Hematopoietic multipotent progenitor cell treated with erythropoietin and hydrocortisone succinate and interleukin-3 and kit ligand, for 4 days (in vitro differentiated cells): ENCODE measurements around the gene THSD7A.

ENCODE experiments used
- DNase-seq: peaks from one replicate; pipeline ENCODE4 v3.0.0-alpha.2; 2015

Gene THSD7A

GRCh38 chr7:11702938-11703337, 129.1 kb downstream of the THSD7A start:
- no peak for DNase-seq

- no peak for DNase-seq
Observed at GRCh38 chr7:11701829-11702560, 130.0 kb downstream of the THSD7A start.

GRCh38 chr7:11699666-11700065, 132.3 kb downstream of the THSD7A start:
- DNase-seq = no peak

GRCh38 chr7:11698384-11698871, 133.6 kb downstream of the THSD7A start:
- DNase-seq = no peak

GRCh38 chr7:11690395-11690794, 141.6 kb downstream of the THSD7A start:
- no peak for DNase-seq

GRCh38 chr7:11689096-11689495, 142.9 kb downstream of the THSD7A start:
- peak; percentile 2 for DNase-seq

GRCh38 chr7:11681461-11681860, 150.5 kb downstream of the THSD7A start:
- DNase-seq = no peak

- no peak for DNase-seq
Observed at GRCh38 chr7:11675163-11675562, 156.8 kb downstream of the THSD7A start.

GRCh38 chr7:11668727-11669126, 163.3 kb downstream of the THSD7A start:
- no peak for DNase-seq

- DNase-seq = no peak
Observed at GRCh38 chr7:11667810-11668185, 164.2 kb downstream of the THSD7A start.

GRCh38 chr7:11667071-11667809, 164.8 kb downstream of the THSD7A start:
- no peak for DNase-seq

- no peak for DNase-seq
Observed at GRCh38 chr7:11665357-11665756, 166.6 kb downstream of the THSD7A start.

- DNase-seq = no peak
Observed at GRCh38 chr7:11655642-11656041, 176.4 kb downstream of the THSD7A start.

GRCh38 chr7:11655163-11655562, 176.8 kb downstream of the THSD7A start:
- no peak for DNase-seq

GRCh38 chr7:11650500-11650899, 181.5 kb downstream of the THSD7A start:
- DNase-seq = no peak

- DNase-seq = no peak
Observed at GRCh38 chr7:11650030-11650429, 182.0 kb downstream of the THSD7A start.

GRCh38 chr7:11648980-11649379, 183.0 kb downstream of the THSD7A start:
- DNase-seq = no peak

GRCh38 chr7:11648101-11648500, 183.9 kb downstream of the THSD7A start:
- DNase-seq = no peak

GRCh38 chr7:11642841-11643240, 189.2 kb downstream of the THSD7A start:
- DNase-seq = no peak

GRCh38 chr7:11642276-11642675, 189.7 kb downstream of the THSD7A start:
- no peak for DNase-seq

- DNase-seq = no peak
Observed at GRCh38 chr7:11638011-11638774, 193.8 kb downstream of the THSD7A start.

- DNase-seq = no peak
Observed at GRCh38 chr7:11636274-11636673, 195.7 kb downstream of the THSD7A start.

- DNase-seq = no peak
Observed at GRCh38 chr7:11633310-11633709, 198.7 kb downstream of the THSD7A start.

GRCh38 chr7:11630355-11630754, 201.6 kb downstream of the THSD7A start:
- no peak for DNase-seq
